Neural progenitor cell (in vitro differentiated cells): Measurements from ENCODE around the gene GOLGA3. TPM values are rescaled to one million over a fixed set of nuclear protein-coding genes. Genes with fewer than 3 reads are reported as not detected.

Experiments used
- DNase-seq: peaks from one replicate; pipeline ENCODE4 v3.0.0-alpha.2; 2016; ENCODE audit warnings: low spot score
- H2AFZ ChIP-seq: fragments of 200-600 bp; sonication (generic); replicated peaks from 2 replicates; pipeline ENCODE4 v1.6.1; 2016; ENCODE audit warnings: antibody characterized with exemption
- H3F3A ChIP-seq: fragments of 200-600 bp; sonication (generic); 2 replicates; pipeline ENCODE4 v1.6.1; 2016; ENCODE audit warnings: antibody characterized with exemption, low read depth
- H3K27ac ChIP-seq: fragments of 200-600 bp; sonication (generic); 2 replicates; pipeline ENCODE4 v1.5.1; 2016; ENCODE audit warnings: mild to moderate bottlenecking
- H3K27me3 ChIP-seq: fragments of 200-600 bp; sonication (generic); 2 replicates; pipeline ENCODE4 v1.6.1; 2016; ENCODE audit warnings: mild to moderate bottlenecking, moderate library complexity
- H3K36me3 ChIP-seq: fragments of 200-600 bp; sonication (generic); 2 replicates; pipeline ENCODE4 v1.5.1; 2016
- H3K4me1 ChIP-seq: fragments of 200-600 bp; sonication (generic); 2 replicates; pipeline ENCODE4 v1.6.1; 2016; ENCODE audit warnings: mixed run types
- H3K4me2 ChIP-seq: fragments of 200-600 bp; sonication (generic); 2 replicates; pipeline ENCODE4 v1.6.1; 2016
- H3K4me3 ChIP-seq: fragments of 200-600 bp; sonication (generic); 2 replicates; pipeline ENCODE4 v1.5.1; 2016
- H3K79me2 ChIP-seq: fragments of 200-600 bp; sonication (generic); 2 replicates; pipeline ENCODE4 v1.6.1; 2016; ENCODE audit warnings: low read depth
- H3K9ac ChIP-seq: fragments of 200-600 bp; sonication (generic); 2 replicates; pipeline ENCODE4 v1.6.1; 2016
- H3K9me3 ChIP-seq: fragments of 200-600 bp; sonication (generic); 2 replicates; pipeline ENCODE4 v1.5.1; 2016; ENCODE audit warnings: low read depth
- H4K20me1 ChIP-seq: fragments of 200-600 bp; sonication (generic); 2 replicates; pipeline ENCODE4 v1.6.1; 2016; ENCODE audit warnings: low read depth
- H3K27ac Mint-ChIP-seq: 3 replicates; pipeline ENCODE4 v1.8.0; 2021; ENCODE audit warnings: mixed read lengths
- H3K27me3 Mint-ChIP-seq: 2 replicates; pipeline ENCODE4 v1.8.0; 2022; ENCODE audit warnings: low read depth, mild to moderate bottlenecking, inconsistent platforms, moderate library complexity, mixed read lengths; ENCODE audit not compliant: insufficient read depth
- H3K36me3 Mint-ChIP-seq: 3 replicates; pipeline ENCODE4 v1.8.0; 2021; ENCODE audit warnings: mixed read lengths
- H3K4me1 Mint-ChIP-seq: 3 replicates; pipeline ENCODE4 v1.8.0; 2021; ENCODE audit warnings: mixed read lengths
- H3K4me3 Mint-ChIP-seq: 3 replicates; pipeline ENCODE4 v1.8.0; 2021; ENCODE audit warnings: mild to moderate bottlenecking, moderate library complexity, mixed read lengths
- H3K9me3 Mint-ChIP-seq: 3 replicates; pipeline ENCODE4 v1.8.0; 2020; ENCODE audit warnings: mixed read lengths
- EZH2 ChIP-seq: fragments of 200-600 bp; sonication (generic); IDR thresholded peaks from 2 replicates; pipeline ENCODE4 v1.6.1; 2017; ENCODE audit warnings: antibody characterized with exemption, mild to moderate bottlenecking, moderate library complexity
- EZH2phosphoT487 ChIP-seq: fragments of 200-600 bp; sonication (generic); IDR thresholded peaks from 2 replicates; pipeline ENCODE4 v1.6.1; 2017; ENCODE audit warnings: antibody characterized with exemption
- total RNA-seq: library from RNA; depleted of rRNA; stranded (reverse); fragments of >200 nt; gene quantifications from 2 replicates; pipeline ENCODE4 v1.2.3, GENCODE V29; 2015; ENCODE audit warnings: low replicate concordance
- TF ChIP-seq, protein P1 (sequence below): fragments of 200-600 bp; sonication (generic); IDR thresholded peaks from 2 replicates; pipeline ENCODE4 v1.5.1; 2017; ENCODE audit warnings: antibody characterized with exemption, mild to moderate bottlenecking

GOLGA3 gene
- total RNA-seq, 1 donor from 2014 or later: 8.5 TPM

DNA sequence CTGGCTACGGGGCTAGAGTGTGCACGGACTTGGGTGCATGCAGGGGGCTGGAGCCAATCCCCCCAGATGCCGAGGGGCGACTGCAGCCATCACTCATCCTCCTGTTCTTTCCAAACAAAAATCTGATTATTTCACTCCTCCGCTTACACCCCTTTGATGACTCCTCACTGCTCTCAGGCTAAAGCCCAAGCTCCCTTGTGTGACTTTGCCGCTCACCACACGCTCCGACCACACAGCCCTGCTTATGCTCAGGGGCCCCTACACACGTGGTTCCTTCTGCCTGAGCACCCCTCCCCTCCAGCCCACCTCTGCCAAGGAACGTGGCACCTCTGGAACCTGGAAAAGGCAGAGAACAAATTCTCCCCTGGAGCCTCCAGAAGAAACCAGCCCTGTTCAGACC lies 45.1 kb upstream of the GOLGA3 start:
- H3K27ac ChIP-seq: no peak overlapping the region
- no peaks in the 10 kb centered on the region for H3K4me1 Mint-ChIP-seq
- H3K79me2 ChIP-seq: no peaks in the 10 kb centered on the region
- no peak overlapping the region for H3K4me3 Mint-ChIP-seq
- no peak overlapping the region for H3K27ac Mint-ChIP-seq
- no peaks in the 10 kb centered on the region for H3K9me3 Mint-ChIP-seq
- TF ChIP-seq EZH2: no peak
- no peak for TF ChIP-seq EZH2phosphoT487
- TF ChIP-seq, protein P1, sequence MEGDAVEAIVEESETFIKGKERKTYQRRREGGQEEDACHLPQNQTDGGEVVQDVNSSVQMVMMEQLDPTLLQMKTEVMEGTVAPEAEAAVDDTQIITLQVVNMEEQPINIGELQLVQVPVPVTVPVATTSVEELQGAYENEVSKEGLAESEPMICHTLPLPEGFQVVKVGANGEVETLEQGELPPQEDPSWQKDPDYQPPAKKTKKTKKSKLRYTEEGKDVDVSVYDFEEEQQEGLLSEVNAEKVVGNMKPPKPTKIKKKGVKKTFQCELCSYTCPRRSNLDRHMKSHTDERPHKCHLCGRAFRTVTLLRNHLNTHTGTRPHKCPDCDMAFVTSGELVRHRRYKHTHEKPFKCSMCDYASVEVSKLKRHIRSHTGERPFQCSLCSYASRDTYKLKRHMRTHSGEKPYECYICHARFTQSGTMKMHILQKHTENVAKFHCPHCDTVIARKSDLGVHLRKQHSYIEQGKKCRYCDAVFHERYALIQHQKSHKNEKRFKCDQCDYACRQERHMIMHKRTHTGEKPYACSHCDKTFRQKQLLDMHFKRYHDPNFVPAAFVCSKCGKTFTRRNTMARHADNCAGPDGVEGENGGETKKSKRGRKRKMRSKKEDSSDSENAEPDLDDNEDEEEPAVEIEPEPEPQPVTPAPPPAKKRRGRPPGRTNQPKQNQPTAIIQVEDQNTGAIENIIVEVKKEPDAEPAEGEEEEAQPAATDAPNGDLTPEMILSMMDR: no peak
- H3K27me3 ChIP-seq: no peaks in the 10 kb centered on the region
- no peaks in the 10 kb centered on the region for H3K9me3 ChIP-seq
- no peak overlapping the region for H3K4me3 ChIP-seq
- H3K4me1 ChIP-seq: no peaks in the 10 kb centered on the region
- H2AFZ ChIP-seq: no peak overlapping the region
- H4K20me1 ChIP-seq: no peaks in the 10 kb centered on the region
- H3K4me2 ChIP-seq: no peak overlapping the region
- no peaks in the 10 kb centered on the region for H3F3A ChIP-seq
- no peaks in the 10 kb centered on the region for H3K36me3 ChIP-seq
- no peak overlapping the region for H3K9ac ChIP-seq
- no peak for DNase-seq
- no peaks in the 10 kb centered on the region for H3K27me3 Mint-ChIP-seq
- H3K36me3 Mint-ChIP-seq: peaks cover 19% of the 10 kb centered on the region

DNA sequence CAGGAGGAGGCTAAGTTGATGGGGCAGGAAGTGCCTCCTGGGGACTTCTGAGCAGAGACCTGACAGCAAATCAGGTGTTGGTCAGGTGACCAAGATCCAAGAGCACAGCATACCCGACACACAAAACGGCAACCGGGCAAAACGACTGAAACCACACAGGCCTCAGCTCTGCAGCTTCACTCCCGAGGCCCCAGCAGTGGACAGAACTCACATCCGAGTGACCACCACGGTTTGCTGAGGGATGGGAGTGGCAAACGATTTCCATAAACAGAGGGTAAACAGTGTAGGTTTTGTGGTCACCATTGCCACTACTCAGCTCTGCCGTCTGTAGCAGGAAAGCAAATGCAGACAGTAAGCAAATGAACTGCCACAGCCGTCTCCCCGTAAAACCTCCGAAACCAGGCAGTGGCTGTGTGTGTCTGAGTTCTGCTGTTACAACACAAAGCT lies 44.3 kb upstream of the GOLGA3 start:
- Histone ChIP-seq H3K27ac (no peak overlapping the region), H3K27me3 (no peaks in the 10 kb centered on the region), H3K79me2 (no peaks in the 10 kb centered on the region), H2AFZ (no peak overlapping the region), H3K9me3 (no peaks in the 10 kb centered on the region), H3K9ac (no peak overlapping the region), H3F3A (no peaks in the 10 kb centered on the region), H3K4me2 (no peak overlapping the region), H3K4me3 (no peak overlapping the region), H3K36me3 (no peaks in the 10 kb centered on the region), H4K20me1 (no peaks in the 10 kb centered on the region), H3K4me1 (no peaks in the 10 kb centered on the region)
- H3K27ac Mint-ChIP-seq: no peak overlapping the region
- no peaks in the 10 kb centered on the region for H3K4me1 Mint-ChIP-seq
- no peaks in the 10 kb centered on the region for H3K27me3 Mint-ChIP-seq
- H3K36me3 Mint-ChIP-seq: peaks cover 20% of the 10 kb centered on the region
- no peak for DNase-seq
- TF ChIP-seq EZH2 (no peak), EZH2phosphoT487 (no peak)
- TF ChIP-seq, protein P1: no peak
- no peaks in the 10 kb centered on the region for H3K9me3 Mint-ChIP-seq
- H3K4me3 Mint-ChIP-seq: no peak overlapping the region

DNA sequence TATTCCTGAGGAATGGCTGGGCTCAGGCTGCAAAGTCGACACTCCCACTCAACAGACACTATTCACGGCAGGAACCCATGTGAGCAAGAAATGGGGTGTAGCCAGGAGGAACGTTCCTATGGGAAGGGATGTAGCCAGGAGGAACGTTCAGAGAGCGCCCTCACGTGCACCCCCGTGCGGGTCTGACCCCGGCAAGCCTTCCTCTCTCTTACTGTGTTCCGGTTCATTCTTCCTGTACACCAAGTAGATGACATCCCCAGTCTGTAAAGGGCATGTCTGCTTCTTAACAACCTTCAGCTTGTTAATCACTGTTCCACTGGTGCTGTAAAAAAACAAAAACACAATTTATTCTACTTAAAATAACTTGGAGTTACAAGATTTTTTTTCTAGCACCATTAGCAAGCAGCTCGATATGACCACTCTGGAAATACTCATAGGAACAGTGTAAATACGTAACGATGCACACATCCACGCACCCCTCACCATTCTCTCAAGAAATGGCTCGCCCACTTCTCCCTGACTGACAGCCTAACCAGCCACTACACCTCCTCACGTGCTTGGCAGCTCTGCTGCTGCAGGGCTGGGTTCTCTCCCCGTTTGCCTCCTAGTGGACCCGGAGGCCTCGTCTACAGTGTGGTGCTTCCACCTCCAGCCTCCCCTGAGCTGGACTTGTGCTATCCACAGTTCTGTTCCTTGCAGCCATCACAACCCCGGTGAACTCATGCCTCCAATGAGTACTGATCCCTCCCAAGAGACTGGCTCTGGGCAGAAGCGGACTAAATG lies 43.6 kb upstream of the GOLGA3 start:
- H3K27ac Mint-ChIP-seq: no peak overlapping the region
- H3K4me3 ChIP-seq: no peak overlapping the region
- no peak for DNase-seq
- H3K79me2 ChIP-seq: no peaks in the 10 kb centered on the region
- H3K4me3 Mint-ChIP-seq: no peak overlapping the region
- H3K4me1 ChIP-seq: no peaks in the 10 kb centered on the region
- no peaks in the 10 kb centered on the region for H3K4me1 Mint-ChIP-seq
- no peak overlapping the region for H2AFZ ChIP-seq
- H3F3A ChIP-seq: no peaks in the 10 kb centered on the region
- no peak overlapping the region for H3K9ac ChIP-seq
- no peaks in the 10 kb centered on the region for H3K36me3 ChIP-seq
- H3K27ac ChIP-seq: no peak overlapping the region
- no peaks in the 10 kb centered on the region for H3K27me3 ChIP-seq
- H4K20me1 ChIP-seq: no peaks in the 10 kb centered on the region
- no peaks in the 10 kb centered on the region for H3K27me3 Mint-ChIP-seq
- no peak overlapping the region for H3K4me2 ChIP-seq
- no peak for TF ChIP-seq EZH2phosphoT487
- TF ChIP-seq, protein P1: no peak
- no peaks in the 10 kb centered on the region for H3K9me3 Mint-ChIP-seq
- peaks cover 19% of the 10 kb centered on the region for H3K36me3 Mint-ChIP-seq
- no peaks in the 10 kb centered on the region for H3K9me3 ChIP-seq
